Stimulated activated CD8-positive, alpha-beta memory T cell treated with anti-CD3 and anti-CD28 coated beads, Interleukin-7, amount 100 ng/mL, for 48 hours (primary cell): Measurements from ENCODE around the gene ARHGAP28.

Experiments
- DNase-seq, 2 donors: peaks; one replicate each; pipeline ENCODE4 v3.0.0-alpha.2; 2020; ENCODE audit warnings: low read depth in 1 of 2; ENCODE audit errors: extremely low read depth in 1 of 2

Gene ARHGAP28

DNA sequence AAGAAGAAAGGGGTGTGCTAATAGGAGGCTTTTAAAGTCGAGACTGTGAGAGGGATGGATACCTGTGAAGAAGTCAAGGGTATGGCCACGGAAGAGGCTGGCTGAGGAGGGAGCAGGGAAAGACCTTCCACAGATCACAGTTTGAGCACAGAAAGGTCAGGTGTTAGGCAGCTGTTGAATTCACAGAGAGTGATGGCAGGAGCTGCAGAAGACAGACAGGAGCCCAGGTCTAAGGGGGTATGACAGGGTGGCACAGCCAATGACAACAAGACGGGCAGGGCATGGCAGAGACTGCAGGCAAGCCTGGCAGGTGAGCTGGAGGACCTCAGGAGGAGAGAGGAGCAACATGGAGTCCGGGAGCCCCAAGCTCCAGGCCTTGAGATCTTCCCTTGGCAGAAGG lies 225.0 kb downstream of the ARHGAP28 start:
- no peak for DNase-seq

DNA sequence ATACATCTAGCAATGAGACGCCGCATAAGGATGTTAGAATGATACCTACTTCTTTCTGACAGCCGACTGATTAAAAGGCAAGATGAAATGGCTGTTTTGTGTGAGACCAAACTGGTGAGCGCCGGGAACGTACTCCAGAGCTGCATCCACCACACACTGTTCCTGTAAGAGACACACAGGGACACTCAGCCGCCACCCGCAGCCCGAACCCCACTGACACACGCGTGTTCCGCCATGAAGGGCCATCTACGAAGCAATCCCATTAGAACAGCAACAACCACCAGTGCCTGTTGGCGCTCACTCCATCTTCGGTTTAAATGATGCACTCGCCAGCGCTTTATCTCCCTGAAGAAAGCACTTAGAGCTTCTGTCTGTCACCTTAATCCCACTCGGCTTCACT lies 225.8 kb downstream of the ARHGAP28 start:
- DNase-seq, result no peak

DNA sequence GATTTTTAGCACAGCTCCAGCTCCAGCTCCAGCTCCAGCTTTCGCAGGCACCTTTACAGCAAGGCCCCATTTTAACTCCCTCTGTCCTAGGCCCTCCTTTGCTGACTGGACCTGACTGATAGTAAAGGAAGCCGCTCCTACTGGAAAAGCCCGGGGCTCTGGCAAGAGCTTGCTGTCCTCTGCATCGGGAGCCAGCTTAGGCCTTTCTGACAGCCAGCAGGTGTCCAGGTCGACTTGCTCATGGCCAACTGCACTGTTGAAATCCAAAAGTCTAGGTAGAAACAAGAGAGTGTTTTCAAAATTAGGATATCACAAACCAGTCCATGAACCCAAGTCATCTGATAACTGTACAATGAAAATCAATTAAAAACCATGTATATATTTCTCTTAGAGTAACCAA lies 227.0 kb downstream of the ARHGAP28 start:
- DNase-seq, result no peak

DNA sequence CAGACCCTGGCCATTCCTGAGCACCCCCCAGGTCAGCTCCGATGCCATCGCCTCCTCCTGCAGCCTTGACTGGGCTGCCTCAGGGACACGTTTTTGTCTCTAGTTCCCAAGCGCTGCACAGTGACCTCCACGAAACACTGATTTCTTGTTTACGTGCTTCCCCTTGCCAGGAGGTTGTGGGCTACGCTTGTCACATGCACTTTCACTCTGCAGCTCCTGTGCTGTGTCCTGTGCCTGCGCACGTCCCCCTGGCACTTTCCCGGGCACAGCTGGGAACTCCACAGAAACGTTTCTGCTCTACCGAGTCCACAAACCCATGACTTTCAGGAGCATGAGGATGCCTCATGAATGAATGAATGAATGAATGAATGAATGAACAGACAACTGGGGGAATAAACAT lies 227.5 kb downstream of the ARHGAP28 start:
- no peak for DNase-seq

DNA sequence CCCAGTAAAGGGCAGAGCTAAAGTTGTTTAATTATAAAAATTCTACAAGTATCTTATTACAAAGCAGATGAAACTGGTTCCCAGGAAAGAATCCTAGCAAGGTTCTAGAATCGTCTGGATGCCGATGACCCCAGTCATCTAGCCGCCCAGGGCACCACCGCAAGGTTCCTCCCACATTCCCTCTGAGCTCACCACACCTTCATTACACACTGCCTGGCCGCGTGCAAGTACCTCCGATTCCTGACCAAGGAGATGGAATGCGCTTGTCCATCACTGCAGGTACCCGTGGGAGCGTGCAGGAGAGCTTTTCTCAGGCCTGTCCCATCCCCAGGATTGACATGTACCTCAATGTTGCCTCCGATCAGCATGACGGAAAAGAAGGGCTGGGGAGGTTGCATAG lies 229.6 kb downstream of the ARHGAP28 start:
- DNase-seq, result no peak

DNA sequence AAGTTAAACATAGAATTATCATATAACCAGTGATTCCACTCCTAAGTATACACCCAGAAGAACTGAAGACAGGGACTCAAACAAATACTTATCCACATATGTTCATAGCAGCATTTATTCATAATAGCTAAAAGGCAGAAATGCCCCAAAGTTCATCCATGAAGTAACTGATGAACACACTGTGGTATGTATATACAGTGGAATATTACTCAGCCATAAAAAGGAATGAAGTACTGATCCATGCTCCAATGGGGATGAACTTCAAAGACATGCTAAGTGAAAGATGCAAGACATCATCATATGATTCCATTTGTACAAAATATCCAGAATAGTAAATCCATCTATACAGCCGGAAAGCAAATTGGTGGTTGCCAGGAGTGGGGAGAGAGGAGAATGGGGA lies 230.6 kb downstream of the ARHGAP28 start:
- no peak for DNase-seq

DNA sequence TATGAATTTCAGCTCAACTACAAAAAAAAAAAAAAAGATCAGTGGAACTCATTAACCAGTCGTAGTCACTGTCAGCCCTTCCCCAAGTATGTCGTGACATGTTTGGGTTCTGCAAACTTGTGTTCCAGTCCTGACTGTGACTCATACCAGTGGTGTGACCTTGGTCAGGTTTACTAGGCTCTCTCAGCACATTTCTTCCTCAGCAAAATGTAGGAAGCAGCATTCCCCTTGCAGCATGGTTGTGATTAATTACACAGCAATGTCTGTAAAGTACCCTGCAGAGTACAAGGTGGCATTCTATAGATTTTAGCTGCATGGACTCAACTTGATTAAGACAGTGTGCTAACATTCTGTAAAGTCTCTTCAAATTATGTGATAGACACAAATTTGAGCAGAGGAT lies 231.1 kb downstream of the ARHGAP28 start:
- DNase-seq, result no peak

DNA sequence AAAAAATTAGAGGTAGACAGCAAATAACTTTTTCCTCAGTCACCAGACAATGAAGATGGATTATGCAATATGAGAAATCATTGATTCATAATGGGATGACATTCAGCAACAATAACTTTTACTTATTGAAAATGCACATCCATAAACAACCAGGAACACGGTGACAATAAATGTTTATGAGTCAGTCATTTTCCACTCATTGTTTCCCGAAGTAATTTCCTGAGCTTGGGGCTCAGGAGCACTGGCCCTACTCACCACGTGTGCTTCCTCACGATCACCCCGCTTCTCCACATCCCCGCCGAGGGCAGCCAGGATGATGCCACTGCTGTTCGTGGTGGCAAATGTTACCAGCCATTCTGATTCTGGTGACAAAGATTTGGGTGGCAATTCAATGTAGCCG lies 231.8 kb downstream of the ARHGAP28 start:
- DNase-seq, result no peak

DNA sequence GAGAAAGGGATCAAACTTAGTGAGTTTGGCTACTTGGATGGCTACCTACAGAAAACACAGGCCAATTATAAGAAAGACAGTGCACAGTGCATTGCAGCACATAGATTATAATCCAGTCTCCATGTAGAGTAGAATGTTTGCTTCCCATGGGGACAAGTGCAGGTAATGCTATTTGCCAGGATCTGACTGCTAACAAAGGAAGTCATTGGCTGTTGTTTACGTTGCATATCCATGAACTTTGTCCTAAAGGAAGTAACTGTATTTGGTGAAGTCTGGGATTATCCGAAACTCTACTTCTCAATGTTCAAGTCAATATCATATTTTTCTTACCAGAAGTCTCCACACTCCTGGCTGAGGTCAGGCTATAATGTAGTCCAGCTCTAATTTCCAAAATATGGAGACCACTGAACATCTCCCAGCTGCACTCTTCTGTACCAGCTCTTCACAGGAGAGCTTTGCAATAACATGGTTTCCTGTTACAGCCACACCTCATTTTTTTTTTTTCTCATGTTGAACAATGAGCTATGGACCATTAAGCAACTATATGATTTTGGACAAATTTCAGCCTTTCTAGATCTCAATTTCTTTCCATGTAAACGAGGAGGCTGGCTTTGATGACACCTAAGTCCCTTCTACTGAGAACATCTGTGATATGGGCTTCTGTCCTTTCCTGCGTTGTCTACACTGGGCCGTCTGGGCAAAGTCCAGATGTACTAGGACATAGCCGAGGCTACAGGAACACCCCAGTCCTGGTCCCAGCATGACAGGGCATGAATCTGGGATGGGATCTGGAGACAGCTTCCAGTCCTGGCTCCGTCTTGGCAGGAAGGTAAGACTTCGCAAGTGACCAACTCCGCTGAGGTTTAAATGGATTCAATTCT lies 233.3 kb downstream of the ARHGAP28 start:
- no peak for DNase-seq

DNA sequence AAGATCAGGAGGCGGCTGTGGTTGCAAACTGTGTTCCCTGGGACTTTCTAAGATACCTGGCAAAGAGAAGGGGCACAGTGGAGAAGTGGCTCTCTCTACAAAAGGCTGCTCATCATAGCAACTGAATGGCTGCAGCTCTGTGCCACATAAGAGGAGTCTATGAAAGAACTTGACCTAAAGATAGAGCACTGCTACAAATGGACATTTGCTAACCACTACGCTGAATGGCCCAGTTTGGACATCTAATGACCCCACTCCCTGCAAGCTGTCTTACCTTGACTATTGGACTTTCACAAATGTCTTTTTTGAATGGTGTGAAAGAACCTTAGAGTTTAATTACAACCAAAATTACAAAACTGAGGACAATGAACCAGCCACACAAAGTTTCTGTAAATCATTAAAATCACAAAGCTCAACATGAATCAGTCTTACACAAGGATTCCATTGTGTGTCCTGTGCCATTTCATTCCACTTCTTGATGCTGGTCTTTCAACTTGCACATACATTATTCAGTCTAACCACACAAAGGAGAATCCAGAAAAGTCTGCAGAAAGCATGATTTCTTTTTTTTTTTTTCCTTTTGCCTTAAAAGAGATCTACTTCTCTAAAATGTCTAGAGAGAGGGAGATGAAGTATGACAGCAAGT lies 234.1 kb downstream of the ARHGAP28 start:
- no peak for DNase-seq
